Eye (tissue), 1 donor: ENCODE data around the gene DGKD.

ENCODE experiments used
- DNase-seq: peaks from one replicate; pipeline ENCODE4 v3.0.0-alpha.2; 2015

The DGKD gene

DNA sequence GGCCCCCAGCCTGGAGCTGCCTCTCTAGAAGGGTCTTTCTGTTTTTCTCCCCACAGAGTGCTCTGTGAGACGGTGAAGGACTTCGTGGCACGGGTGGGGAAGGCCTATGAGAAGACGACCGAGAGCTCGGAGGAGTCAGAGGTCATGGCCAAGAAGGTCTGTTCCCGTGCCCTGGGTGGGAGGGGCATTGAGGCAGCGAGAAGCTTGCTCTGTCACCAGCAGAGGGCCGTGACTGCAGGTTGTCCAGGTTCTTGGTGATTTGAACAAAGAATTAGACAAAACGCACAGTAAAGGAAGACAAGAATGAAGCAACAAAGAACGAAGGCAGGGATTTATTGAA, 93.9 kb downstream of the DGKD start:
- DNase-seq: no peak

DNA sequence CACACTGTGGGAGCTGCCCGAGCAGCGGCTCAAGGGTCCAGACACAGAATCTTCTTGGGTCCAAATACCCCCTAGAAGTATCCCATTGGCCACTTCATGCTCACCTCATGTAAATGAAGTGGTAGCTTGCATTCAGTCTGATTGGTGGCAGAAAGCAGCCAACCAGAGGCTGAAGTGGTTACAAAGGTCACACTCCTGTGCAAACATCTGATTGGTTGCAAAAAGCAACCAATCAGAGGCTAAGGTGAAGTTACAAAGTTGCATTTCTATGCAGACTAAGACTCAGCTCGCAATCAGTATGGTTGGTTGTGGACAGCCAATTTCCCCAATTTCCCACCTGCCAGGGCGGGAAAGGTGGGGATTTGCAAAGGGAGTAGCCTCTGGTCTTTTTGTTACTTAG, 94.3 kb downstream of the DGKD start:
- DNase-seq: no peak

DNA sequence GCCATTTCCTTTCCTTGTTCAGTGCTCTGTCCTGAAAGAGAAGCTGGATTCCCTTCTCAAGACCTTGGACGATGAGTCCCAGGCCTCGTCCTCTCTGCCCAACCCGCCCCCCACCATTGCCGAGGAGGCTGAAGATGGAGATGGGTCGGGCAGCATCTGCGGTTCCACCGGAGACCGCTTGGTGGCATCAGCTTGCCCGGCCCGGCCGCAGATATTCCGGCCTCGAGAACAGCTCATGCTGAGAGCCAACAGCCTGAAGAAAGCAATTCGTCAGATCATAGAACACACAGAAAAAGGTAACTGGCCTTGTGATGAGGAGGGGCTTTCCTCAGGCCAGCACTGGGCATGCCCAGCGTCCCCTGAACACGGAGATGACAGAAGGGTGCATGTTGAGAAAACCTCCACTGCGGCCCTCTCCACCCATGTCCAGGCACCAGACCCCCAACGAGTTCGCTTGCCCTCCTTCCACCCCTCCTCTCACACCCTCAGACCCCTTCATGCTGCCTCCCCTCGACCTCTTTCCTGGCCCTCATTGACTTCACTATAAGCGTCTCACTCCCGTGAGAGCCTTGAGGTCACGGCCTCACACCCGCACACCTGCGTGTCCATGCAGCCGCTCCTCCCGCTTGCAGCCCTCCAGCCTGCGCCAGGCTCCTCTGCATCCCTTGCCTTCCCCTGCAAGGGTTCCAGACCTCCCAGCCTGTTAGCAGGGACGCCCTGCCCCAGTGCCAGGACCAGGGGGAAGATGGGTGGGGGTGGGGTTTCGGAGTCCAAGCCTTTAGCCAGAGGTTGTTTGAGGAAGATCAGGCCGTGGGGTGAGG, 95.0 kb downstream of the DGKD start:
- peak; percentile 77 for DNase-seq

DNA sequence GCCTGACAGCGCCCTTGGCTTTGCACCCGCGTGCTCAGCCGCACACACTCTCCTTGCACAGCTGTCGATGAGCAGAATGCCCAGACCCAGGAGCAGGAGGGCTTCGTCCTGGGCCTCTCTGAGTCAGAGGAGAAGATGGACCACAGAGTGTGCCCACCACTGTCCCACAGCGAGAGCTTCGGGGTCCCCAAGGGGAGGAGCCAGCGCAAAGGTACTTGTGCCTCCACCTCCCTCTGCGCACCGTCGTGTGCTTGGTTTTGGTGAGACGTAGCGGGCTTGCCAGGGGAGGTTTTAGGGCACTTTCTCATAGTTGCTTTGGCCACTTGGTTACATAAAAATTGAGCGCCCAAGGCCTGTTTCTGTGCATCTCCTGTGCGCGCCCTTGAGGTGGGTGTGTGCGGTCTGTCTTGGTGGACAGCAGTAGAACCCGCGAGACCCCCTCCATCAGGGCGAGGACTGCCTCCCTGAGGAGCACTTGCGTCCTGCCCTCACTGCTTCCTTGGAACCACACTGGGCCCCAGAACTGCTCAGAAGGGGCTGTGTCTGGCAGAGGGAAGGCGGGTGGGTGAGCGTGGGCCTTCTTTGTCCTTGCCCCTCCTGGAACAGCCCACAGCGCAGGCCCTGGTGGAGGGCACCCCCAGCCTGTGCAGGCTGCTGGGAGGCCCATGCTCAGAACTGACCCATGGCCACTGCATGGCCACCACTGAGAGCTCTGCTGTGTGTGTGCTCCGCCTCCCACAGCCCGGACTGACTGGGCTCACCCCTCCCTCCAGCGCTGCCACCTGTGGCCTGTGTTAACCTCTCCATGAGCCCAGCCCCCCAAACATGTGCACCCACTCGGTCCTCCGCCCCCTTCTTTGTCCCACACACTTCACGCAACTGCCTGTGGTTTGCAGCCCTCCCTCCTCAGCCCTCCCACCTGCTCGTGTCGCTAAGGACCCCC, 95.9 kb downstream of the DGKD start:
- DNase-seq: no peak

DNA sequence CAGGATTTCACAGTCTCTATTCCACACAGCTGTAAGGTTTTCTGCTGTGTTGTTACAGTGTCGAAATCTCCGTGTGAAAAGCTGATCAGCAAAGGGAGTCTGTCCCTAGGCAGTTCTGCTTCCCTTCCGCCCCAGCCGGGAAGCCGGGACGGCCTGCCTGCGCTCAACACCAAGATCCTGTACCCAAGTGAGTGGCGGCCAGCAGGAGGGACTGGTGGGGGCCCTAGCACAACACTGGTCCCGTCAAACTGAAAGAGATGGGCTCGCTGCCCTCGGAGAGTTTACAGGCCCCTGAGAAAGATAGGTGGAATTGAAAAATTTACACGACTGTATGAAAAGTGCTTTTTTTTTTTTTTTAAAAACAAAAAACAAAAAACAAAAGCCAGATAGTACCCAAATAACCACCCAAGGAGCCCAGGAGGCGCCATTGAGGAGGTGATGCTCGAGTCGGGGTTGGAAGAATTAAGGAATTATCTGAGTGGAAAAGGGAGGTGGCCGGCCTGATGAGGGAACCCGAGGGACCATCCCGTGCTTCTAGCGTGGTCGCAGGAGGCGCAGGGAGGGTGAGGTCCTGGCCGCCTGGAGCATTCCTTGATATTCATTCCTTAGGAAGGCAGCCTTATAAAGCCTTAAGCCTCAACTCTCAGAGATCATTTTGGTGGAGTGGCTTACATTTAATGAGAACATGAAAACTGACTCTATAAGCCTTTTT, 96.7 kb downstream of the DGKD start:
- DNase-seq: no peak

DNA sequence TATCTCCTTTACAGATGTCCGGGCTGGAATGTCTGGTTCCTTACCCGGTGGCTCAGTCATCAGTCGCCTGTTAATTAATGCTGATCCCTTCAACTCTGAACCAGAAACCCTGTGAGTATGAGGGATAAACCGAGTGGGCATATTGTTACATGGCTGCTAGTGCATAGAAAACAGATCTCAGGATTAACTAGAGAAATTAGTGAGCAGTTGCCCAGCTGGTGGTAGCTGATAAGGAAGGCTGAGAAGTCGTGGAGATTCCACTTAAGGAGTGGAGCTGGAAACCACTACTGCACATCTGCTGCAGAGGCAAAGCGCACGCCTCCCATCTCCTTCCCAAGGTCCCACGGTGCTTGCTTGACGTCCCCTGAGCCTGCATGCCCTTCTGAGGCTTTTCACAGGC, 97.7 kb downstream of the DGKD start:
- no peak for DNase-seq

DNA sequence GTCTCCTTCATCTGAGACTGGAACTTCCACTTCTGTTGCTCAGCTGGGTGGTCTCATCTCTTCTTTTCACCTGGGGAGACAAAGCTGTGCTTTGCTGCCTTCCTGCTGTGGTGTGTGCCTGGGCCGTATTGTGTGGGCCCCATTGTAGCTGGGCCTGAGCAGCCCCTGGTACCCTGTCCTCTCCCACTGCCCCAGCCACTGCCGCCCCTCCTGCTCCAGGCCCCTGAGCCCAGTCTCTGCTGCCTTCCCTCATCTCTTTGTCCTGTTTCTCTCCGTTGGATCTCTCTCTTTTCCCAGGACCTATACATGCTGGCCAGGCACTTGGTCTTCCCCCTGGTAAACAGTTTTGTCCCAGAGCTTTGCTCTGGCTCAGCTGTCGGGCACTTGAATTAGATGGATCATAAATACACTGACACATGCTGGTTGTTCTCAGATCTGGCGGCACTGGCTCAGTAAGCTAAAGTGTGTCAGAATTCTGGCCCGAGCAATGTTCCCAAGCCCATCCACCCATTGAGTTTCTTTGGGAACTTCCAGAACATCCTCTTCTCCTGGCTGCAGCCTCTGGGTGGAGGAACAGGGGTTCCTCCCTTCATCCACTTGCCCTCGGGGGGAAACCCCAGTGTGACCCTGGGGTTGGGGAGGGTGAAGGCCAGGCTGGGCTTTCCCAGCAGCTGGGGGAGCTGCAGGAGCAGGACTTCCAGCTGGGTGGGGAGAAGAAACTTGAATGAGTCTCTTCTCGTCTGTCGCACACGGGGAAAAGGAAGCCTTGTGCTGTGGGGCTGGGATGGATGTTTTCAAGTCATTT, 99.0 kb downstream of the DGKD start:
- DNase-seq: no peak

DNA sequence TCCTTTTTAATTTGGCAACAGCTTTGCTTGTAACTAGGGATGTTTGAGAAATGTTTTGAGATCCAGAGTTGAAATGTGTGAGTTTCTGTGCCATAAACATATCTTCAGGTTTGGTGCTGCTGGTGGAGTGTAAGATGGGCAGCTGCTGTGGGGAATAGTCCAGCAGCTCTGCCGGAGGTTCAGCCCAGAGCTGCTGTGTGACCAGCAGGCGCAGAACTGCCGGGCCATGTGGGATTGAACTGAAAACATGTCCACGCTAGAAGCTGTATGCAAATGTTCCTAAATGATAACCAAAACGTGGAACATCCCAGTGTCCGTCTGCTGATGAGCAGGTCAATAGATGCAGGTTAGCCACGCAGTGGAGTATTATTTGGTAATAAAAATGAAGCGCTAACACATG, 99.6 kb downstream of the DGKD start:
- no peak for DNase-seq

DNA sequence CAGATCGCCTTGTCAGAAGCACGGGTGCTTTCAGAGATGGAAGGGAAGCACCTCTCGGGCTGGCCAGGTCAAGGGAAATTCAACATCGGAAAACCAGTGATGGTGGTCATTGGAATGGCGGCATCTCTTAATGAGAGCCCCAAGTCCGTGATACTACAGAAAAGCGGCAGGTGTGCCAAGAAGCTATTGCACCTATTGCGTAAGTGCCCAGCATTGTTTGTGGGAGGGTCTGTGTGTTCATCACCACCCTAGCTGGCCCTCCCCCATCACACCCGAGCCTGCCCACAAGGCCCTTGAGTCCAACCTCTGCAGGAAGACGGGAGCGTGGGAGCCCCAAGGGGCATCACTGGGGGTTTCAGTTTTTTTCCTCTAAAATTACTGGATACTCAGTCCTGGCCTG, 100.7 kb downstream of the DGKD start:
- no peak for DNase-seq

DNA sequence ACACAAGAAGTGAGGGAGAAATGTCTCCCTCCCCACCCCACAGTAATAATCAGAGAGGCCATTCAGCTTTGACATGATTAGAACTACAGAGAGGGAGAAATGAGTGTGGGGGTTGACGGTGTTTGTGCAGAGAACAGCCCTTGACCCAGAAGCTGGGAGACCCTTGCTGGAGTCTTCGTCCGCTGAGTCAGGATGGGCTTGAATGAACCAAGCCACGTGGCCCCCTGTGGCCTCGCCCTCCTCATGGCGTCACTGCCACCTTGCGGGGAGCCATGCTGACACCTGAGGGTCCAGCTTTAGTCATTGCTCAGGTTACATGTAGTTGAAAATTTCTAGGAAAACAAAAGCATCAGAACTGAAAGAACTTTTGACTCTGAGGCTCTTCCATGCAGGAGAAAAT, 101.2 kb downstream of the DGKD start:
- no peak for DNase-seq

DNA sequence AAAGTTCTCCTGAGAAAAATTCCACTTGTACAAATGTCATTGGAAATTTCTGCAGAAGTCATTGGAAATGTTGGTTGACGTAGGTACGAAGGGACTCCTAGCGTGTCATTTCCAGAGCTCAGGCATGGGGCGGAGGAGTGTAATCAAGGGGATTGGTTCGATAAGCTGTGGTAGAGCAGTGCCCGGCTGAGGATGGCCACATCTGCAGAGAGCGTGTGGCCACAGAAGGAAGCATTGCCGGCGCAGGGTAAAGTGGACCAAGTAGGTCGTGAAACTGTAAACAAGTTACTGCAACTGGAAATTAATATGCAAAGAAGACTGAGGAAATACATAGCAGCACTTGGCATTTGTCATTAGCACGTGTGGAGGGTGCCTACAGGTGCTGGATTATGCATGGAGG, 101.8 kb downstream of the DGKD start:
- no peak for DNase-seq

DNA sequence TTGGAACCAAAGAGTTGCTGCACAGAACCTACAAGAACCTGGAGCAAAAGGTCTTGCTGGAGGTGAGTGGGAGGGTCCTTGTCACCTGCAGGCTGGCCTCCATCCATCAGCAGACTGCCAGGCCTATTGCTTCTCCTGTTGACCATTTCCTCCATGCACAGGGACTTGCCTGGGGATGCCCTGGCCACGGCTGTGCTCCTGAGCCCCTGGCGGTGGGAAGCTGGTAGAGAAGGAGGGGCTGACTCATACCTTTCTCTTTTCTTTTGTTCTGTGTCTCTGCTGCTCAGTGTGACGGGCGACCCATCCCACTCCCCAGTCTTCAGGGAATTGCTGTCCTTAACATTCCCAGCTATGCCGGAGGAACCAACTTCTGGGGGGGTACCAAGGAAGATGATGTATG, 102.6 kb downstream of the DGKD start:
- no peak for DNase-seq

DNA sequence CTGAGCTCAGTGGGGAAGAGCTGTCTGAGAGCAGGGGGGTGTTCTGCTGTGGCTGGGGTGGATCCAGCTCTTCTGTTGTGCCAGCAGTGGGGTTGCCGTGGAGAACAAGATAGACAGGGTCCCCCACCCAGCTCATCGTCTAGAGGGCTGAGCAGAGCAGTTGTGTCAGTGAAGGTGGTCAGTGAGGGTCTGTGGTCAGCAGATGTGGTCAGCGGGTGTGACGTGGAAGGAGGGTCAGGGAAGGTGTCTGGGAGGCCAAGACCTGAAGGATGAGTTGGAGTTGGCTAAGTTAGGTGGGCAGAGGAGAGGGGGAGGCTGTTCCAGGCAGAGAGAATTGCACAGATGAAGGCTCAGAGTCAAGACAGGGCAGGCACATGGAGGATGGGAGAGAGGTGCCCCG, 103.1 kb downstream of the DGKD start:
- no peak for DNase-seq

DNA sequence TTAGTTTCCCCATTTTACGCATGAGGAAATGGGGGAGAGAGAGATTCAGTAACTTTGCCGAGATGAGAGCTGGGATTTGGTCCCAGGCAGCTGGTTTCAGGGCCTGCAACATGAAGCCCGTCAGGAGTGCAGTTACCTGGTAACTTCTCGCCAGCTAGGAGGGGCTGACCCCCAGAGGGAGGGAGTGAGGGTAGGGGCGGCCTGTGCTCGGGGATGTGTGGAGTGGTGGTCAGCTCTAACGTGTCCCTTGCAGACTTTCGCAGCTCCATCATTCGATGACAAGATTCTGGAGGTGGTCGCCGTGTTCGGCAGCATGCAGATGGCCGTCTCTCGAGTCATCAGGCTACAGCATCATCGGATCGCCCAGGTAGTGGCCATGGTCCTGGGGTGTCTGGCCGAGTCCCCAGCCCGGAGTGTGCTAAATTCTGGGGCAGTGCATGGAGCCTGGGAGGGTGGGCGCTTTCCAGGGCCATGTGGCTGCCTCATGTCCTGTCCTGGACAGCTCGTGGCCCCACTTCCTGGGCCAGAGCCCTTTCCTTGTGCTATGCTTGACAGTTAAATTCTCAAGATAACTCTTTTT, 103.8 kb downstream of the DGKD start:
- DNase-seq: no peak

DNA sequence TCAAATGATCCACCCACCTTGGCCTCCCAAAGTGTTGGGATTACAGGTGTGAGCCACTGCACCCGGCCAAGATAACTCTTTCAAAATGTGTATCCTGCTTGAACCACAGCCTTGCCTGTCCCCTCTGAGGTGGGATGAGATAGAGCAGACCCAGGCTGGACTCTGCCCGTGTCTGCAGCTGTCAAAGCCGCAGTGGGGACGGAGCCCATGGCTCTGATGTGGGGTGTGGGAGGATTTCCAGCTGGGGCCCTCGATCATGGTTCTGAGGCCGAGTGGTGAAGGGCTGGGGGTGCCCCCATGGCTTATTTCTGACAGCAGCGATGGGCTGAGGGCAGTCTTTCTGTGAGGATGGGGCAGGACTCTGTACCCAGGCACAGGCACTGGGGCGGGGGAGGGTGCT, 104.5 kb downstream of the DGKD start:
- DNase-seq: no peak

DNA sequence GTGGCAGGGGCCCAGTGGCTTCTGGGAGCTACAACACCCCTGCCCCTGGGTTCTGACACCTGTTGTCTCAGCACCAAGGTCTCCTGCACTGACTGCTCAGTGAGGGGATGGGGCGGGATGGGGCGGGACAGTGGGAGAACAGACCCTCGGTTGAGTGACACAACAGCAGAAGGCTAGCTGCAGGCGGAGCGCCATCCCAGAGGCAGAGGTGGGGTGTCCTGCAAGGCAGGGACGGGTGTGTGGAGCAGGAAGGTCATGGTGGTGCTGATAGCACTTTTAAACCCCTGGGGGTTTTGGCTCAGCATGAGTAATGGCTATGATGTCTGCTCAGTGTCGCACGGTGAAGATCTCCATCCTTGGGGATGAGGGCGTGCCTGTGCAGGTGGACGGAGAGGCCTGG, 105.1 kb downstream of the DGKD start:
- no peak for DNase-seq

DNA sequence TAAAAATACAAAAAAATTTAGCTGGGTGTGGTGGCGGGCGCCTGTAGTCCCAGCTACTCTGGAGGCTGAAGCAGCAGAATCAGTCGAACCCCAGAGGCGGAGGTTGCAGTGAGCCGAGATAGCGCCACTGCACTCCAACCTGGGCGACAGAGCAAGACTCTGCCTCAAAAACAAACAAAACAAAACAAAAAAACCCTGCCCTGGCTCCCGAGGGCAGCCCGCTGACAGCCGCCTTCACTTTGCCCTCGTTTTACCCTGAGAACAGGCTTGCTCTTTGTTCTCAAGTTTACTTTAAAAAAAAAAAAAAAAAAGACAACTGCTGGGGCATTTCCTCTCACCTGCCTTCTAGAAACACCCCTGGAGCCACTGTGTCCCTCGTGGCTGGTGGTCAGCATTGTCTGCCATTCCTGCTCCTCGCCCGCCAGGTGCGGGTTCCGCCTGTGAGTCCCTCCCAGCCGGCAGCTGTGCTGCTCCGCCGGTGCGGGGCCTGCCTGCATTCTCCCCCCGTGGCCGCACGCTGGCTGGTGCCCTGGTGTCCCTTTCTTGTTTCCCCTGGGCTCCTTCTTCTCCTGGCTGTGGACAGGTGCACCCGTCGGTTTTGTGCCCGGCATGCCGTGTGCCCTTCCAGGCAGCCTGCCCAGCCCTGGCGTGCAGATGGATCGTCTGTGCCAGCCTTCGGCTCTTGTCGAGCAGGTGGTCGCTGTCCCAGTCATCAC, 106.6 kb downstream of the DGKD start:
- DNase-seq: no peak

DNA sequence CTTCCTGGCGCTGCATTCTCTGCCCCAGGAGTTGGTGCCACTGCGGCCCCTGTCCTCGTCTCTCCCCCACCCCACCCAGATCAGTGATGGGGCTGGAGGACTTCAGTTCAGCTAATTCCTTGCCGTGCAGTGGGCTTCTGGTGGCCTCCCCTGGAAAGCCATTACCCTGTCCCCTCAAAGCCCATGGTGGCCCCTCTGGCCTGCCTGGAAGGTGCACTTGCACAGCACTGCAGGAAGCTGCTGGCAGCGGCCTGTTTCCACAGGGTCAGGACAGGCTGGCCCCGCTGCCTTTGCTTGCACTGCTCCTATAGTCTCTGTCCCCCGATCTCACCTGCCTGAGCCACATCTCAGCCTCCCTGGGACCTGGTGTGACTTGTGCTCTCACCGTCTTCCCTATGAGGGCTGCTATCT, 107.2 kb downstream of the DGKD start:
- no peak for DNase-seq

DNA sequence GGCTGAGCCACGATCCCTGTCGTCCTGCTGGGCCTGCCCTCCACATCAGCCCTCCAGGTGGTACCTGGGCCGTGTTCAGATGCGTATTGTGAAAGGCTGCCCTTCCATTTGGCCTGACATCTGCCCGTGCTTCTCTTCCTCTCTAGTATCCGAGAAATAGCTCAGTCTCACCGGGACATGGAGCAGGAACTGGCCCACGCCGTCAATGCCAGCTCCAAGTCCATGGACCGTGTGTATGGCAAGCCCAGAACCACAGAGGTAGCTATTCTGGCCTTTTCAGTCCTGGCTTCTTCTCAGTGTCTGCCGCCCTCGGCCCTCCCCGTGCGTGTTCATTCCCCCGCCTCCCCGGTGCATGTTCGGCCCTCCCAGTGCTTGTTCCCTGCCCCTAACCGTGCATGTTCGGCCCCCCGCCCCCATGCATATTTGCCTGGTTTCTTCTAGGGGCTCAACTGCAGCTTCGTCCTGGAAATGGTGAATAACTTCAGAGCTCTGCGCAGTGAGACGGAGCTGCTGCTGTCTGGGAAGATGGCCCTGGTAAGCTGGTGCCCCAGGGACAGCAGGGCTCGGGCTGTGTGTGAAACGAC, 108.0 kb downstream of the DGKD start:
- DNase-seq: no peak

DNA sequence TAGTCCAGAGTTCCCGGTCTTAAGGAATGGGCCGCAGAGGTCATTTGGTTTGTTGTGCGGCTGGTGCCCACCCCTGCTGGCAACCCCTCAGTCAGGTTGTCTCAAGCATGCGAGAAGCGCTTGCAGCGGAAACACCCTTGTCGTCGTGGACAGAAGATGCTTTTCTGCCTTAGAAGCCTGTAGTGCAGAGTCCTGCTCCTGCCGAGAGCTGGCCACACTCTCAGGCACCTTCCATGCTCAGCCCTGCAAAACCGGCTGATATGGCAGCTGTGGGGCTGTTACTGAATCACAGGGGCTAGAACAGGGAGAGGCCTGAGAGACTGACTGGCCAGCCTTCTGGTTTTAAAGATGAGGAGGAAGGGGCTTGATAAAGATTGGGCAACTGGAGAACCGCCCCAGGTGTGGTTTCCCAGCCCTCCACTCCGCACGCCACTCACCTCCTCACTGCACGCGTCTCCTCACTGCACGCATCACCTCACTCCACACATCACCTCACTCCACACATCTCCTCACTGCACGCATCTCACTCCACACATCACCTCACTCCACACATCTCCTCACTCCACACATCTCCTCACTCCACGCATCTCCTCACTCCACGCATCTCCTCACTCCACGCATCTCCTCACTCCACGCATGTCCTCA, 108.7 kb downstream of the DGKD start:
- no peak for DNase-seq

DNA sequence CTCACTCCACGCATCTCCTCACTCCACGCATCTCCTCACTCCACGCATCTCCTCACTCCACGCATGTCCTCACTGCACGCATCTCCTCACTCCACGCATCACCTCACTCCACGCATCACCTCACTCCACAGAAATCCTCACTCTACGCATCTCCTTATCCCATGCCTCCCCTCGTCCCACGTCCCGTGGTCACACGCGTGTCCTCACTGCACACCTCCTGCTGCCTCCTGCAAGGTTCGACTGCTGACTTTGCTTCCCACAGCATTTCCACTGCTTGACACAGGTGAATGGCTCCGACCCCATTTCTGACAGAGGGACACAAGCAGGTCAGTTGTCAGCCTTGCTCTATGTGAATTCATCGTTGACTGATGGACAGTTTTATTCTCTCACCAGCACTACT, 109.3 kb downstream of the DGKD start:
- DNase-seq: no peak
